Cerebellar nuclear complex (tissue), 1 donor: Measurements from ENCODE around the gene RAB3B.
A peak's percentile ranks its signal among the peaks of the same experiment; 100 is the strongest.
"Not testable (repeated sequence)": the region's sequence is repeated elsewhere in the genome, so short reads cannot be mapped to it uniquely, and the experiment has no call there.

Experiments
- DNase-seq, 2 experiments: peaks; one replicate each; lab custom pipeline; 2025; lab: John Stamatoyannopoulos, UW

The RAB3B gene

DNA sequence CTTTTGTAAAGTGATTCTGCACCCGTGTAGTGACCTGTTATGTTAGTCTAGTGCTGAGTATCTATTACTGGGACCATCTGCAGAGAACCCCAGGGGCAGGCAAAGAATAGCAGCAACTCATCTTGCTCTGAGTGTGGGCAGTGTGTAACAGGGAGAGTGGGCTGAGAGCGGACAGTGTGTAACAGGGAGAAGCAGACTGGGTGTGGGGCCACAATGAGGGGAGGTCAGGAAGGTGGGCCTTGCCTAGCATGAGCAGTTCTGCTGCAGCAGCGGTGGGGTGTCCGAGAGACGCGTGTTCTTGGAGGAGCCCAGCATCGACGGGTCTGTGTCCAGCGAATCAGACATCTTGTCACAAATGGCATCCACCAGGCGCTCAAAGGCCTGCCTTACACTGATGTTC lies 70.8 kb downstream of the RAB3B start:
- DNase-seq: no peak

DNA sequence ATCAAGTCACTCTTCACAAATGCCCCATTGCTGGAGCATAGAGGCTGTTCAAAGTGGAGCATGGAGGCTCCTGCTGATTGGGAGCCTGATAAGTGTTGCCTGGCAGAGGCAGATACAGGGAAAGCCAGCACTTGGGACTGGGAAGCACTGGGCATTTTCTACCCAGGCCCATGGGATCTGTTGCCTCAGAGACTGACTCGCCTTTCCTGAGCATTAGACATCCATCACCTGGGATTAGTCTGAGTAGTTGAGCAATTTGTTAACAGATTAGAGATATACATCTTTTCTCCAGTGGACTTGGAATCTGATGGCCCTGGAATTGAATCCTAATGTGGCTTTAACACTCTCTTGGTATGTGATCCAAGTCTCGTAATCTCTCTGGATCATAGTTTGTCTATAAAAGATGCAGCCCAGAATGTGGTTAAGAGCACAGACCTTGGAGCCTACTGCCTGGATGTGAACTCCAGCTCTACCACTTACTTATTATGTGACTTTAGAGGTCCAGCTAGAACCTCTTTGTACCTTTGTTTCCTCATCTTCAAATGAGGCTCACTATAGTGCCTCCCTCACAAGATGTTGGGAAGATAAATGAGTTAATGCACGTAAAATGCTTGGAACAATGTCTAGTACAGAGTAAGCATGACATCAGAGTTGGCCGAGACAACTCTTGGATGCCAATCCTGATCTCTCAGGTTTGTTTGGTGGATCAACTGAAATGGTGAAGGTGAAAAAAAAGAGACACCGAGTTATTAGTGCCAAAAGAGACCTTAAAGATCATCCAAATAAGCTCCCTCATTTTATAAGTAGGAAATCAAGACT lies 73.7 kb downstream of the RAB3B start:
- no peak for DNase-seq

DNA sequence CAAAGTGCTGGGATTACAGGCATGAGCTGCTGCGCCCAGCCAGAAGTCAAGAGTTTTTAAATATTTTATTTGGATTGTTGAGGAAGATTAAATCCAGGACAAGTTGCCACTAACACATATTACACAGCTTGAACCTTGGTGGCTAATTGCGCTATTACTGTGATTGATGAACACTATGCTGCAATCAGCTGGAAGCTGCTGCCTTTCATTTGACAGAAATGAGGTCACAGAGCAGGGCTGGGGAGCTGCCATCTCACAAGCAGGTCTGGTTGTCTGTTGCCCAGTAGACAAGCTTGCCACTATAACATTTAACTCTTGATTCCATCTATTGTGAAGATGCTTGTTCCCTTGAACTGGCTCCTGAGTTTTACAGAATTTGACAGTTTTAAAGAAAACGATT lies 74.5 kb downstream of the RAB3B start:
- DNase-seq: no peak

DNA sequence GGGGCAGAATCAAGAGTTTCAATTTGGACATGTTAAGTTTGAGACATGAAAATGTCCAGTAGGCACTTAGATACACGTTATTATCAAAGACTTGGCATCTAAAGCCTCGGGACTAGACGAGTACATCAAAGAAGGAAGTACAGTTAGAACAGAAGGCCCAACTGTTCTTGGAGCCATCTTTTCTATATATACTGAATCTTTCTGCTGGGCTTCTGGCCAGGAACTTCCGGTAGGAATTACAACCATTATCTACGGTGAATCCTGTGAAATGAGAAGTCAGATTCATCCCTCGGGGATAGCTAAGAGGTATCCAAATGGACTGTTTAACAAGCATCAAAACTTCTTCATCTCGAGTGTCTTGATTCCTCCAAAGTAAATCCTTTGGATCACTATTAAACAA lies 77.6 kb downstream of the RAB3B start:
- no peak for DNase-seq

DNA sequence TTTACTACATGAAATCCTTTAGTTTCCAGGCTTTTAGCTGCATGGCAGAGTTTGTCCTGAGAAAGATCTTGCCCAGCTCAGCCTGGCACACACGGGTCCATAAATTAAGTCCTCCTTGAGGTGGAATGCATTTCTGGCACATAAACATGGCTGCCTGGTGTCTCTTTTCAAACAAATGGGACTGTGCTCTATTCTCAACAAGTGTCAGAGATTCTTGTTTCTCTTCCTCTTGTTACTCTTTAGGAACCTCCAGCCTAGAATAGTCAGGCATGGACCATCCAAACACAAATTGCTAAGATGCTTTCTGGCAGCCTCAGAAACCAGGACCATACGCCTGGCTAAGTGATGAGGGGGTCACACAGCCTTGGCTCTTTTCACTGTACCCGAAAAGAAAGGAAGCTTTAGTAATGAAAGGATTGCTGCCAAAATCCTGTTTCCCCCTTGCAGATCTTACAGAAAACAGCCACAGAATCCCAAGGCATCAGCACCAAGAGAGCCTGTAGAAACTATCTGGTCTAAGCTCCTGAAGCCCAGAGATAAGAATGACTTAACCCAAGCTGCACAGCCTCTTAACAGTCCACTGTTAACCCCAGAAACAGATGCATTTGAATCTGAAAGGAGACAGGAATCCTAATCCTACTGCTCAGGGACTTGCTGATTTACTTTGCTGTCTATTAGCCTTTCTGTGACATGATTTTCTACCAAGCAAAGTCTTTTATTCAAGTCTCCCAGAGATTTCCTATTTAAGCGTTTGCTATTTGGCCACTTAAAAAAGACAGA lies 80.1 kb downstream of the RAB3B start:
- no peak for DNase-seq

DNA sequence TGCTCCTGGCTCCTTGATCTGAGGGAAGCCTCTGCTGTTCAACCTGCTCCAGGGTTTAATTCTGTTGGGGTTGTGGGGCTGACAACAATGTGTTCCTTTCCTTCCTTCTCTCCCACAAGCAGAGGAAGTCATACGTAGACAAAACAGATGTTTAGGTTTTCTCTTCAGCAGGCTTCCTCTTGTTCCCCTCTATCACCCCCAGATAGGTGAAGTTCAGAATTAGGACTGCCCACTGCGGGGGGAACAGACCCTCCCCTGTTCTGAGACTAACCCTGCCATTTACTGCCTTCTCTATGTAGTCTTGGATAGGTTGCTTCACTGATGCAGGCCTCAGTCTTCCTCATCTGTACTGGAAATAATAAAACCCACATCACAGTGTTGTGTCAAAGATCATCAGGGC lies 82.0 kb downstream of the RAB3B start:
- DNase-seq: no peak

DNA sequence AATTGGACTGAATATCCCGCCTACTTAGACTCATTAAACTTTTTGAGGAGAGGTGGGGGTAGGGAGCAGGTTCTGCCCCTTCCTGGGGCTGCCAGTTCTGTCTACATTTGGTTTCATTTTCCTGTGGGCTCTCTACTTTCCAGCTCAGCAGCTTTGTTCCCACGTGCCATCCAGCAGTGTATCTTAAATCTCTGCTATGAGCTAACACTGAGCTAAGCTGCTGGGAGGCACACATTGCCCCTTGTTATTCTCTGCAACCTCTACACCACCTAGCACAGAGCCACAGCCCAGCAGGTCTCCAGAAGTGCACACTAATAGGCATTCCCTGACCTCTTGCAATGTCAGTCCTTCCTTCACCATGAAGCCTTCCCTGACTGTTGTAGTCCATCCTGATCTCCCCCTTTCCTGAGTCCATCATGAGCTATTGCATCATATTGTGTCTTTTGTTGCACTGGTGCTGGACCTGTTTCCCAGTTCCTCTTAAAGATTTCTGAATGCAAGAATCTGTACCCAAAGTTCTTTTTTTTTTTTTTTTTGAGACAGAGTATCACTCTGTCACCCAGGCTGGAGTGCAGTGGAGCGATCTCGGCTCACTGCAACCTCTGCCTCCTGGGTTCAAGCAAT lies 83.3 kb downstream of the RAB3B start:
- no peak for DNase-seq

DNA sequence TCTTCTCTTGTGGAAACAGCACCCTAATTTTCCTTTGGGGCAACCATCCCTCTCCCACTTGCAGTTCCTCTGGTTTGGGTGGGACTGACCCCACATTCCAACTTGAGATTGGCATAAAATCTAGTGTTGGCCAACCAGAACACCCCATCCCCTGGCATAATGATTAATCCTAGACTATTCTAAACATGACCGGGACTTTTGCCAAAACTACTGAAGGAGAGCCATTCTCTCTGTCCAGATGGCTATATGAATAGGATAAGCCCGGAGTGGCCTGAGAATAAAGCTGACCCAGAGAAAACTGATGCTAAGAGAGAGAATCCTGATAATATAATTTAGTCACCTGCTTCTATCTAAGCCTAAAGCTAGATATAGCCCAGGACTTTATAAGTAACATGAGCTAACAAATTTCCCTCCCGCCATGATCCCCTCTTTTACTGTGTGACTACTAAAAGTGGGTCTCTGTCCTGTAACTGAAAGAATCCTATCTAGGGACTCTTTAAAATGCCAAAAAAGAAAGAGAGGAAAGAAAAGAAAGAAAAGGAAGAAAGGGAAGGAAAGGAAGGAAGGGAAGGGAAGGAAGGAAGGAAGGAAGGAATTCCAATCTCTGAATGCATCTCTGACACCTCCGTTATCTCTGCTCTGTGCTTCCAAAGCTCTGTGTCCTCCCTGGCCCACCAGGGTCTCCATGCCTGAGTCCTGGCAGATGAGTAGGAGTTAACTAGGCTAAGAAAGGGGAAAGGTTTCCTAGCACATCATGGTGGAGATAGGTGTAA lies 84.0 kb downstream of the RAB3B start:
- no peak for DNase-seq

DNA sequence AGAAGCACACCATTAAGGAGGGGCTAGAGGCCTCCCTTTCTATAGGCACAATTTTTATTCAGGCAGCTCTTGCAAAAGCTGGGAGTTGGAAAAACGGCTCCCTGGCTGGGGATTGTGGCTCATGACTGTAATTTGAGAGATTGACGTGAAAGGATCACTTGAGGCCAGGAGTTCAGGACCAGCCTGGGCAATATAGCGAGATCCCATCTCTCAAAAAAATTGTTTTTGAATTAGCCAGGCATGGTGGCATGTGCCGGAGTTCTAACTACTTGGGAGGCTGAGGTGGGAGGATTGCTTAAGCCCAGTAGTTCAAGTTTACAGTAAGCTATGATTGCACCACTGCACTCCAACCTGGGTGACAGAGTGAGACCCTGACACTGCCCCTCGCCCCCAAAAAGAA lies 88.0 kb downstream of the RAB3B start:
- no peak for DNase-seq

DNA sequence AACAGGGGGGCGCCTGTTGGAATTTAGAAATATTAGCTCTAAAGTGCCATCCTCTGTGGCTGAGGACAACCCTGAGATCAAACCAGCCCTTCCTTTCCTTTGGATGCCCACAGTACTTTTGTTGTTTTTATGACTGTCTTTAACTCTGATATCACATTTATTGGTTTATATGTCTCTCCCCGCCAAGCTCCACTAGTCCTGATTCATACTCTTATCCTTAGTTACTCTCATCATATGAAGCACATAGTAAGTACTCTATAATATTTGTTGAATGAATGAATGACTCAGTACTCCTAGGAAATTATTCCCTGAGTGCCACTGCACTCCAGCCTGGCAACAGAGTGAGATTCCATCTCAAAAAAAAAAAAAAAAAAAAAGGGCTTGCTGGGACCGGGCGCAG lies 89.3 kb downstream of the RAB3B start:
- no peak for DNase-seq

DNA sequence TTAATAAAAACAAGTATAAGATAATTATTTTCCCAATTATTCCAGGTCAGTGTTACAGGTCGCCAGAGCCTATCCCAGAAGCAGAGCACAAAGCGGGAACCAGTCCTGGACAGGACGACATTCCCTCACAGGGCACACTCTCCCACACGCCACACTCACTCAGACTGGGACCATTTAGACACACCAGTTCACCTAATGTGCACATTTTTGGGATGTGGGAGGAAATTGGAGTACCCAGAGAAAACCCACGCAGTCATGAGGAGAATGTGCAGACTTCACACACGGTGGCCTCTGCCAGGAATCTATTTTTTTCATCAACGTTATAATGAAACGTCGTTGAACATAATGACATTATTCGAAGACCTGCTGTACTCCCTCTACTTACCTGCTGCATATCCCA lies 91.5 kb downstream of the RAB3B start:
- no peak for DNase-seq

DNA sequence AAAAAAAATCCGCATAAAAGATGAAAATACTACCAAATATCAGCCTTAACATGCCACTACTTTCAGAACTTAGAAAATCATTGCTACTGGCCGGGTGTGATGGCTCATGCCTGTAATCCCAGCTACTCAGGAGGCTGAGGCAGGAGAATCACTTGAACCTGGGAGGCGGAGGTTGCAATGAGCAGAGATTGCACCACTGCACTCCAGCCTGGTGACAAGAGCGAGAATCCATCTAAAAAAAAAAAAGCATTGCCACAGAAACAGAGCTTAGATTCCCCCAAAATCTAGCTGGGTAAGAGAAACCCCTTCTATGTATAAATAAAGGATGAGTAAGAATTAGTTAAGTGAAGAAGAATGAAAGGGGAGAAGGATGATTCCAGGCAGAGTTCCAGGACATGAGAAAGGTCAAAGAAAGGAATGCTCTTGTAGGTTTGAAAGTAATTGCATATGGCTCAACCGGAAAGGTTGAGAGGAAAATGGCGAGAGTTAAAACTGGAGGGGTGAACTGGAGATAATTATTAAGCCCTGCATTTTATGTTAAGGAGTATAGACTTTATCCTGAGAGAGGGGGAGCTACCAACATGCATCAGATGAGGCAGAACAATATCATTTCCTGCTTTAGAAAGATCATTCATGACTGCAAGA lies 92.3 kb downstream of the RAB3B start:
- no peak for DNase-seq

DNA sequence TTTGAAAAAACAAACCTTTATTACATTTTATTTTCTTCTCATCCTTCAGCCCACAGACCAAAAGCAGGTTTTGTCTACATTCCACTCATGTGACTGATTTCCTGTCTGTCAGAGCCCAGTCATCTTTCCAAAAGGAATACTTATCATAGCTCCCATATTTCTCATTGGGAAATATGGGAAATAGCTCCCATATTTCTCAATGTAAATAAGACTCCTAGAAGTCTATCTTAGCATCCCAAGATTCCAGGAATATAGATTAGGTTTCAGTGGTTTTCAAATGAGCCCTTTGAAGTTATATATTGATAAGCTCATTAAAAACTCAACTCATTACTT lies 92.8 kb downstream of the RAB3B start:
- no peak for DNase-seq

DNA sequence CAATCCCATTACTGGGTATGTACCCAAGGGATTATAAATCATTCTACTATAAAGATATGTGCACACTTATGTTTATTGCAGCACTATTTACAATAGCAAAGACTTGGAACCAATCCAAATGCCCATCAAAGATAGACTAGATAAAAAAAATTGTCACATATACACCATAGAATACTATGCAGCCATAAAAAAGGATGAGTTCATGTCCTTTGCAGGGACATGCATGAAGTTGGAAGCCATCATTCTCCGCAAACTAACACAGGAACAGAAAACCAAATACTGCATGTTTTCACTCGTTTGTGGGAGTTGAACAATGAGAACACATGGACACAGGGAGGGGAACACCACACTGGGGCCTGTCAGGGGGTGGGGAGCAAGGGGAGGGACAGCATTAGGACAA lies 95.8 kb downstream of the RAB3B start:
- not testable (repeated sequence) for DNase-seq

DNA sequence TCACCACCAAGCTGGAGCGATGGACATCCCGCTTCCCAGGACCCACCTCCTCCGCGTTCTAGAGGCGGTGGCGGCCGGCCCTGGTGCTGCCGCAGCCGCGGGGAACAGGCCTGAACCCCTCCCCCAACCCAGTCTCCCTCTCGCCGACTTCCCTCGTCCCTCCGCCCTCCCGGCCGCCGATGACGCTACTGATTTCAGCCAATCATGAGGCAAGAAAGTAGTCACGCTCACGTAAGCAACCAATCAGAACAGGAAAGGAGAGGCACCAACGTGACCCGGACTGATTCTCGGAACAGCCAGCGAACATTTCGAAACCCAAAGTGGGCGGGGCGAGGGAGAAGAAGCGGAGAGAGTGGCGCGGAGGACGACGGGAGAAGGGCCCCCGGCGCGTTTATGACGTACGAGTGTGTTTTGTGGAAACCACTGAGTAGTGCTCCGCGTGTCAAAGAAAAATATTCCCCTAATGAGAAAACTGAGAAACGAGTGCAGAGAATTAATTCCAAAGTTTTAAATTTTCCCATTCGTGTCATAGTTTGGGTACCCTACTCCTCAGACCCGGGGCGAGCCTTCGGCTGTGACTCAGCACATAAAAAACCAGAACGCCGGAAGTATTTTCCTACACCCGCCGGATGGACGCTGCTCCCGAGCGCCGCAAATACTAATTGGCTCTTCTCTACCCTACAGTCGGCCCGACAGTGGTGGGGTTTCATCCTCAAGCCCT lies 111.7 kb downstream of the RAB3B start, which contains the start of gene NRDC:
NRDC (minus strand) TSS at position 112 of the 721 bp plus-strand sequence. CDS start 112 bp downstream, outside the sequence.
- peak; percentile 81 to 98 for DNase-seq

DNA sequence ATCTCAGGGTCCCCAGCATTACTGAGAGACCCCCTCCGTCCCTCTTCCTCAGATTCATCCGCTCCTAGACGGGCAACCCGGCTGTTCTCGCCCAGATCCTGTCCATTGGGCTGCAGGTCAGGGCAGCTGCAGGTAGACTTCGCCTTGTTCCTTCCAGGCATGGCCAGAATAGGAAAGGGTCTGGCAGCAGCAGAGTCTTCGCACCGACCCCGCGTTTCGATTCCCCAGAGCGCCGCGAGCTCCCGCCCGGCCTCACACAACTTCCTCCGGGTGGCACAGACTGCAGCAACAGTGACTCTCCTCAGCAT lies 112.2 kb downstream of the RAB3B start:
- DNase-seq: no peak

DNA sequence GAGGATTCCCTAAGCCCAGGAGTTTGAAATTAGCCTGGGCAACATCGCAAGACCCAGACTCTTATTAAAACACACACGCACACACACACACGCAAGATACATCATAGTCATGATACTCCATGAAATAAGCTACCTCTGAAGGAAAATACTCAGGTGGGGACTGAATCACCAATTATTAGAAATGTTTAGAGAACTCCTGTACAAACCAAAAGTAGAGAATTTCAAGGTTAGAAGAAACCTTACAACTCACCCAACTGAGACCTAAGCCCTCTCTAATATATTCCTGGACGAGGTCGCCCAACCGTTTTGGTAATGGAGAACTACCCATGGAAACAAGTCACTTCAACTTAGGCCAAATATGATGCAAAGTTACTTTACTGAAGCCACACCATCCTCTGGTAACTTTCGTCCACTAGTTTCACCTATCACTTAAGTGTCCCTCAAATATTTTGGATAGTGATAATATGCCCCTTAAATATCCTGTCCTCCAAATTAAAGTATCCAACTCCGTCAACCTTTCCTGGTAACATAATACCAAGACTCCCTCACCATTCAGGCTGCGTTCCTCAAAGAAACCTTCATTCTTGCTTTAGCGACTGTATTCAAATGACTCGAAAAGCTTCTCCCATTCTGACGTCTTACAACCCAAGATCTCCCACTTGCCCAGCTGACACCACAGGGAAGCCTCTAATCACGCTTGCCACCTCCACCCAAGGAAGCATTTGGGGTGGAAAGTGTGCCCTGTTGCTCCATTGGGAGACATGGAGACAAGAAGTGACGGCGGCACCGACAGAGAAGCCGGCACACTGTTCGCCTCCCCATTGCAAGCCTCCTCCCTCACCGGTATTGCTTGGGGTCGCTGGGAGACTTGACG lies 112.8 kb downstream of the RAB3B start:
- DNase-seq: no peak

DNA sequence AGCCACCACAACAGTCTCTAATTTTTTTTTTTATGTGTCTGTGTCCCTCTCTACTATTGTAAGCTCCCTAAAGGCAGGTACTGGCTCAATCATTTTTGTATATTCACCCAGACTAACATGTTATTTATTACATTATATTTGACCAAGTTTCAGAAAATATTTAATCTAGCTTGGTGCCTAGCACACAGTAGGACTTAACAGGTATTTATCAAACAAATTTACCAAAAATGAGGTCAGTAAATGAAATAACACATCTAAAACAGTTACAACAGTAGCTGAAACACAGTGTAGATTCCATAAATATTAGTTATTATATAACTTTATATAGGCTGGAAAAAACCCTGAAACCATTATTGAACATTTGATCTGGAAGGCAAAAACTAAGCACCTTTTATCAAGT lies 114.7 kb downstream of the RAB3B start:
- no peak for DNase-seq

DNA sequence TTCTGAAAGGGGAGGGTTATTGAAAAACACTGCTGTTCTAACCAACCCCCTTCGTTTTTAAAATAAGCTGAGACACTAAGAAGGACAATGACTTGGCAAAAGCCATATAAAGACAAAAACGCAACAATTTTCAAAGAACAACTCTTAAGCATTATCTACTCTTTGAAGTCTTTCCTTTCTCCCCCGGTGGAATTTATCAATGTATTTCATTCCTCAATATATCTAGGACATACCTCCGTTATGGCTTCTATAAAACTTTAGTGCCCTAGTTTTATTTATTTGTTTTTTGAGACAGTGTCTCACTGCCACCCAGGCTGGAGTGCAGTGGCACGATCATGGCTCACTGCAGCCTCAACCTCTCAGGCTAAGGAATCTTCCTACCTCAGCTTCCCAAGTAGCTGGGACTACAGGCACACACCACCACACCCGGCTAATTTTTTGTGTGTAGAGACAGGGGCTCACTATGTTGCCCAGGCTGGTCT lies 115.2 kb downstream of the RAB3B start:
- no peak for DNase-seq

DNA sequence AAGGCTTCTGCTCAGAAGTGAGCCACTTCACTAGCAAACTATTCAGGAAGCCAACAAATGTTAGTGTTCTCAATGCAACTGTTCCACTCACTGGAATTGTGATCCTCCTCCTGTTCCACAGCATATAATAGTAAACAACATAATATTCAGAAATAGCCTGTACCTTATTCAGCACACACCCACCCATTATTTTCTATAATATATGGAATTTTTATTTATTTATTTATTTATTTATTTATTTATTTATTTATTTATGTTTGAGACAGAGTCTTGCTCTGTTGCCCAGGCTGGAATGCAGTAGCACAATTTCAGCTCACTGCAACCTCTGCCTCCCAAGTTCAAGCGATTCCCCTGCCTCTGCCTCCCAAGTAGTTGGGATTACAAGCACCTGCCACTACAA lies 117.2 kb downstream of the RAB3B start:
- DNase-seq: not testable (repeated sequence)
